Activated CD8-positive, alpha-beta T cell treated with anti-CD3 and anti-CD28 coated beads for 36 hours (primary cell): Measurements from ENCODE around the gene LSS. TPM values are rescaled to one million over a fixed set of nuclear protein-coding genes. Genes with fewer than 3 reads are reported as not detected.

Source experiments
- ATAC-seq: fragments of 200-7000 bp; cut with Tn5 transposase; one replicate; pipeline ENCODE4 v1.10.0; 2021; ENCODE audit warnings: mild to moderate bottlenecking, moderate library complexity
- CTCF ChIA-PET: fragments of 350-600 bp; sonication (Branson Sonifier 250); formaldehyde crosslinking; loops from one replicate; lab custom pipeline; 2021; ENCODE audit warnings: antibody characterized with exemption; lab: Charles Lee
- POLR2A ChIA-PET: fragments of 350-600 bp; sonication (Branson Sonifier 250); formaldehyde crosslinking; loops from one replicate; lab custom pipeline; 2021; ENCODE audit warnings: antibody characterized with exemption; lab: Charles Lee
- DNase-seq: peaks from one replicate; pipeline ENCODE4 v3.0.0-alpha.2; 2020
- H3K27ac Mint-ChIP-seq: one replicate; pipeline ENCODE4 v1.8.0; 2021; ENCODE audit warnings: mild to moderate bottlenecking, mixed read lengths
- H3K27me3 Mint-ChIP-seq: one replicate; pipeline ENCODE4 v1.8.0; 2021; ENCODE audit warnings: mixed read lengths
- H3K36me3 Mint-ChIP-seq: one replicate; pipeline ENCODE4 v1.8.0; 2021; ENCODE audit warnings: low read depth, mixed read lengths
- H3K4me1 Mint-ChIP-seq: one replicate; pipeline ENCODE4 v1.8.0; 2021; ENCODE audit warnings: low read depth, mixed read lengths
- H3K4me3 Mint-ChIP-seq: one replicate; pipeline ENCODE4 v1.8.0; 2021; ENCODE audit warnings: mild to moderate bottlenecking, moderate library complexity, mixed read lengths
- H3K9me3 Mint-ChIP-seq: one replicate; pipeline ENCODE4 v1.8.0; 2021; ENCODE audit warnings: mixed read lengths
- intact Hi-C: fragments of 100-400 bp; cut with micrococcal nuclease; formaldehyde crosslinking; loops from one replicate; pipeline ENCODE4 v1.10.0; 2022
- total RNA-seq, 2 experiments: library from RNA; stranded (reverse); gene quantifications; one replicate each; pipeline ENCODE4 v1.2.3, GENCODE V29; 2021
- TF ChIP-seq, protein P1 (sequence below): fragments of 200-600 bp; IDR thresholded peaks from one replicate; pipeline ENCODE4 v1.8.0; 2022; ENCODE audit warnings: antibody characterized with exemption, mild to moderate bottlenecking

Gene LSS
- total RNA-seq, 2 experiments from 2014 or later, result 20.3 to 20.4 TPM

DNA sequence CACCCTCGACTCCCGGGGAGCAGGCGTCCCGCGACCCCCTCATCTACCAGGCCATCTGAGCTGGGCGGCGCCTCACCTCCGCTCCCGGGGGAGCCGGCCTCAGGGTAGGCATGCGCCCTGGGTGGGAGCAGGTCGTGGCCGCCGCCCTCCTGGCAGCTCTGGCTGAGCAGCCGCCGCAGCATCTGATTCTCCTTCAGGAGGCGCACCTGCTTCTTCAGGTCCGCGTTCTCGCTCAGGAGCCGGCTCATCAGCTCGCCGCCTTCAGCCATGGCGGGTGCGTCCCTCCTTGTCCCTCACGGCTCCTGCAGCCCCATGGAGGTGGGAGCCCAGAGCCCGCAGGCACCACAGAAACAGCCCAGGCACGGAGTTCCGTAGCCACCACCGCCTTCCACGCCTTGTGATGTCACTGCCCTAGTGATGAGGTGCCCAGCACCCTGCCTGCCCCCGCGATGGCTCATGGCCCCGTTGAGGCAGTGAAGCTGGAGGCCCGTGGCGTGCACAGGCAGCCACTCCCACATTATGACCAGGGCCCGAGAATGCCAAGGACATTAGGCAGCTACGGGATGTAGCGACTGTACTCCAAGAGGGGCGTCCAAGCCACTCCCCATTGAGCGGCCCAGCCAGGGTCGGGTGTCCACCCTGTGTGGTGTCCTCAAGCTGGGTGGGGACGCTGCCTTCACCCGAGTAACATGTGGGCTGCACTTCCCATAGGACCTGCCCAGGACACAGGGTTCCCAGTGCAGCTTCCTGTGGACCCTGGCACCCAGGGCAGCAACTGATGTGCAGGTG lies 45.8 kb downstream of the LSS start:
- TF ChIP-seq, protein P1, sequence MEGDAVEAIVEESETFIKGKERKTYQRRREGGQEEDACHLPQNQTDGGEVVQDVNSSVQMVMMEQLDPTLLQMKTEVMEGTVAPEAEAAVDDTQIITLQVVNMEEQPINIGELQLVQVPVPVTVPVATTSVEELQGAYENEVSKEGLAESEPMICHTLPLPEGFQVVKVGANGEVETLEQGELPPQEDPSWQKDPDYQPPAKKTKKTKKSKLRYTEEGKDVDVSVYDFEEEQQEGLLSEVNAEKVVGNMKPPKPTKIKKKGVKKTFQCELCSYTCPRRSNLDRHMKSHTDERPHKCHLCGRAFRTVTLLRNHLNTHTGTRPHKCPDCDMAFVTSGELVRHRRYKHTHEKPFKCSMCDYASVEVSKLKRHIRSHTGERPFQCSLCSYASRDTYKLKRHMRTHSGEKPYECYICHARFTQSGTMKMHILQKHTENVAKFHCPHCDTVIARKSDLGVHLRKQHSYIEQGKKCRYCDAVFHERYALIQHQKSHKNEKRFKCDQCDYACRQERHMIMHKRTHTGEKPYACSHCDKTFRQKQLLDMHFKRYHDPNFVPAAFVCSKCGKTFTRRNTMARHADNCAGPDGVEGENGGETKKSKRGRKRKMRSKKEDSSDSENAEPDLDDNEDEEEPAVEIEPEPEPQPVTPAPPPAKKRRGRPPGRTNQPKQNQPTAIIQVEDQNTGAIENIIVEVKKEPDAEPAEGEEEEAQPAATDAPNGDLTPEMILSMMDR, result no peak
- intact Hi-C loops, result no loop called here
- ATAC-seq (no peak), DNase-seq (no peak)
- Mint-ChIP-seq H3K9me3 (peaks cover under 1% of the 10 kb centered on the region), H3K4me3 (peak overlapping the region; percentile 62), H3K4me1 (peaks cover 18% of the 10 kb centered on the region), H3K36me3 (no peaks in the 10 kb centered on the region), H3K27me3 (no peaks in the 10 kb centered on the region), H3K27ac (peak overlapping the region; percentile 61)
- CTCF ChIA-PET, result interaction anchor here (0.9 to 1.2 kb wide), 3 partner anchors 29 to 216 kb away, joined by 3 to 4 read pairs (median 3); no protein-coding TSS in a partner anchor
- POLR2A ChIA-PET, result interaction anchor here (1.0 kb wide), 1 partner anchor 39 kb away, joined by 3 read pairs; no protein-coding TSS in a partner anchor

DNA sequence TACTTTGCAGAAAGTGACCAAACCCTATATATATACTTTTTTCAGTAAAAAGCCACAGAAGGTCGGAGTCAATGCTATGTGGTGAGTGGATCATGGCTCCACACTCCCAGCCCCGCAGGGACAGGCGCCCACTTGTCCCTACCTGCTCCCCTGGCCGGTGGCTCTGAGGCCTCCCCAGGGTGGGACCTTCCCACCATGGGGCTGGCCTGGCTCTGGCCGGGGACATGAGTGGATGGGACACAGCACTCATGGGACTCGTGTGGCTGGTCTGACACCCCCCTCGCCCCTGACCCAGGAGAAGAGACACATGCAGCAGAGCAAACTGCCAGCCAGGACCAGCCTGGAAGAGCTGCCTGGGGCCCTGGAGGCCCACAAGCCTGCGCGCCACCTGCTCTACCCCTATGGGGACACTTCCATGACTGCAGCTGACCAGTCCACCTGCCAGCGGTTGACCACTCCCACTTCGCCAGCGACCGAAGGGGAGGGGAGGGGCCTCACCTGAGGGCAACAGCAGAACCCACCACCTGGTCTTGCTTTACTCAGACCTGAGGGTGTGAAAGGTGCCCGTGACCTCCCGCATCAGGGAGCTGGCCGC lies 46.5 kb downstream of the LSS start:
- CTCF ChIA-PET, result interaction anchor here (0.9 to 1.2 kb wide), 3 partner anchors 29 to 215 kb away, joined by 3 to 4 read pairs (median 3); no protein-coding TSS in a partner anchor
- TF ChIP-seq, protein P1, result no peak
- no peaks in the 10 kb centered on the region for H3K36me3 Mint-ChIP-seq

GRCh38 chr21:46181436-46181835 lies 47.1 kb downstream of the LSS start:
- intact Hi-C loops, result no loop called here

More for the DNA sequence above, 46.5 kb downstream of the LSS start:
- no peak for ATAC-seq
- intact Hi-C loops, result no loop called here
- peaks cover 3% of the 10 kb centered on the region for H3K9me3 Mint-ChIP-seq
- peaks cover 18% of the 10 kb centered on the region for H3K4me1 Mint-ChIP-seq
- no peak overlapping the region for H3K27ac Mint-ChIP-seq
- POLR2A ChIA-PET, result interaction anchor here (1.0 kb wide), 1 partner anchor 38 kb away, joined by 3 read pairs; no protein-coding TSS in a partner anchor
- no peak for DNase-seq
- H3K27me3 Mint-ChIP-seq, result no peaks in the 10 kb centered on the region
- H3K4me3 Mint-ChIP-seq, result no peak overlapping the region

DNA sequence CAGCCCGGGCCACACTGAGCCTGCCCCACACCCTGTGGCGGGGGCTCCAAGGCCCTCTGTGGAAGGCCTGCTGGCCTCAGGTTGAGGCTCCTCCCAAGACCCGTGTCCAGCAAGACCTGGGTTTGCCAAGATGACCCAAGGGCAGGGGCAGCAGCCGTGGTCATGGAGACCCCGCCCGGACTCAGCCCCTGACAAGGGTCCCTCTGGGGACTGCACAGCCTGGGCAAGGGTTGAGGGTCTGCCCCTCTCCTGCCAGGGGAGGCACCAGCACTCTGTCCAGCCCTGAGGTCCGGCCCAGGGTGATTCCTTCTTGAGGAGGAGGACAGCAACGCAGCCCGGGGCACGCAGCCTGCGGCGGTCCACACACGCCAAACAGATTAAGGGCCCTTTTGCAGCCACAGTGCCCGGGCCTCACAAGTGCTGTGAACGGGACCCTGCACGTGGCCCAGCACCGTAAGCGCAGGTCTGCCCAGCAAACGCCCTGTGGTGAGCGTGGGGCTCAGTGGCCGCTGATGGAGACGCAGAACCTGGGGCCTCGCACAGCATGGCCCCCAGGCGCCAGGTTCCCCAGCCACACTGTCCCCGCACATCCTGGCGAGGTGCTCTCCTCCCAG lies 47.7 kb downstream of the LSS start:
- Mint-ChIP-seq H3K27me3 (no peaks in the 10 kb centered on the region), H3K9me3 (peaks cover 7% of the 10 kb centered on the region), H3K36me3 (no peaks in the 10 kb centered on the region), H3K27ac (no peak overlapping the region), H3K4me3 (no peak overlapping the region), H3K4me1 (peaks cover 16% of the 10 kb centered on the region)
- TF ChIP-seq, protein P1, result no peak
- POLR2A ChIA-PET, result no interaction called here
- CTCF ChIA-PET, result no interaction called here
- intact Hi-C loops, result no loop called here
- DNase-seq, result no peak
- ATAC-seq, result no peak

More at GRCh38 chr21:46181436-46181835, 47.1 kb downstream of the LSS start:
- CTCF ChIA-PET, result no interaction called here
- peaks cover 7% of the 10 kb centered on the region for H3K9me3 Mint-ChIP-seq
- H3K4me1 Mint-ChIP-seq, result peaks cover 18% of the 10 kb centered on the region
- TF ChIP-seq, protein P1, result no peak
- ATAC-seq, result no peak
- H3K27ac Mint-ChIP-seq, result no peak overlapping the region
- no peaks in the 10 kb centered on the region for H3K36me3 Mint-ChIP-seq
- POLR2A ChIA-PET, result no interaction called here
- no peak overlapping the region for H3K4me3 Mint-ChIP-seq
- DNase-seq, result no peak
- no peaks in the 10 kb centered on the region for H3K27me3 Mint-ChIP-seq
